Fibroblast of skin of left biceps (primary cell): ENCODE results near the gene NFIA.
A peak's percentile ranks its signal among the peaks of the same experiment; 100 is the strongest.

Experiments used
- DNase-seq, 2 experiments: peaks; one replicate each; pipeline ENCODE4 v3.0.0-alpha.2; 2013; ENCODE audit warnings: low read depth in 2 of 2

The NFIA gene

GRCh38 chr1:61183471-61184039 is 101.2 kb downstream of the NFIA start:
- no peak for DNase-seq

- DNase-seq, result peak; percentile 66 to 68
These were observed 101.8 kb downstream of the NFIA start for GRCh38 chr1:61184040-61184713.

GRCh38 chr1:61184714-61185106 is 102.3 kb downstream of the NFIA start:
- DNase-seq, result no peak

- DNase-seq, result no peak
These were observed 104.4 kb downstream of the NFIA start for GRCh38 chr1:61186753-61187152.

GRCh38 chr1:61187352-61188086 is 105.2 kb downstream of the NFIA start:
- no peak for DNase-seq

GRCh38 chr1:61190153-61190552 is 107.8 kb downstream of the NFIA start:
- no peak for DNase-seq

GRCh38 chr1:61190618-61191432 is 108.5 kb downstream of the NFIA start:
- no peak for DNase-seq

GRCh38 chr1:61191433-61191720 is 109.0 kb downstream of the NFIA start:
- no peak for DNase-seq

- no peak for DNase-seq
These were observed 110.4 kb downstream of the NFIA start for GRCh38 chr1:61192663-61193330.

GRCh38 chr1:61193808-61194207 is 111.4 kb downstream of the NFIA start:
- no peak for DNase-seq

GRCh38 chr1:61198554-61198953 is 116.2 kb downstream of the NFIA start:
- no peak for DNase-seq

GRCh38 chr1:61201035-61201434 is 118.7 kb downstream of the NFIA start:
- DNase-seq, result no peak

GRCh38 chr1:61202854-61203598 is 120.7 kb downstream of the NFIA start:
- peak; percentile 33 to 34 for DNase-seq

GRCh38 chr1:61204528-61204927 is 122.2 kb downstream of the NFIA start:
- no peak for DNase-seq

GRCh38 chr1:61207416-61207815 is 125.1 kb downstream of the NFIA start:
- no peak for DNase-seq

GRCh38 chr1:61208172-61208571 is 125.8 kb downstream of the NFIA start:
- no peak for DNase-seq

- DNase-seq, result no peak
These were observed 126.5 kb downstream of the NFIA start for GRCh38 chr1:61208831-61209230.

- no peak for DNase-seq
These were observed 128.2 kb downstream of the NFIA start for GRCh38 chr1:61210435-61211154.

GRCh38 chr1:61213245-61214011 is 131.1 kb downstream of the NFIA start:
- no peak for DNase-seq

GRCh38 chr1:61215119-61215518 is 132.8 kb downstream of the NFIA start:
- DNase-seq, result no peak
